HepG2 (cell line): ENCODE measurements around the gene SPSB1. TPM values are rescaled to one million over a fixed set of nuclear protein-coding genes. Genes with fewer than 3 reads are reported as not detected.

Experiments used
- ATAC-seq: fragments of 200-7000 bp; cut with Tn5 transposase; 3 replicates; pipeline ENCODE4 v1.9.1; 2020; ENCODE audit warnings: mild to moderate bottlenecking, moderate library complexity
- BruUV-seq: library from RNA; stranded (reverse); fragments of 400-500 nt; replicated peaks from 2 replicates; lab custom pipeline; 2021; lab: Mats Ljungman, UMichigan
- CTCF ChIA-PET: fragments of 300-600 bp; formaldehyde crosslinking; extraction: SDS; loops from one replicate; lab custom pipeline; 2021; ENCODE audit warnings: low total read pairs, inconsistent platforms, low intra/inter-chr PET ratio; lab: Yijun Ruan, JAX
- POLR2A ChIA-PET: fragments of 350-600 bp; sonication (Branson Sonifier 250); formaldehyde crosslinking; loops from one replicate; lab custom pipeline; 2020; ENCODE audit warnings: antibody characterized with exemption, inconsistent platforms; lab: Yijun Ruan, JAX
- DNase-seq: peaks from one replicate; pipeline ENCODE4 v3.0.0-alpha.2; 2015; ENCODE audit warnings: low spot score
- FAIRE-seq: peaks from 3 replicates; lab custom pipeline; 2011; peaks lifted over from hg19 to GRCh38; lab: Jason Lieb, UNC
- H2AFZ ChIP-seq: one replicate; pipeline ENCODE4 v1.6.1; 2011; ENCODE audit warnings: low read length, inconsistent platforms
- H3K27ac ChIP-seq: fragments of 300-600 bp; 3 replicates; pipeline ENCODE4 v1.8.0; 2011; ENCODE audit warnings: mixed run types, mild to moderate bottlenecking, mixed read lengths, low read length, inconsistent platforms; ENCODE audit not compliant: insufficient read depth; ENCODE audit errors: extremely low read length
- H3K27me3 ChIP-seq, 2 experiments: fragments of 200-600 bp in 1 of 2; 2 replicates in 1 of 2; 3 replicates in 1 of 2; pipeline versions ENCODE4 v1.6.0 to v1.8.0; 2011; ENCODE audit warnings: low read length in 2 of 2, mild to moderate bottlenecking in 2 of 2, moderate library complexity in 2 of 2, inconsistent platforms in 1 of 2; ENCODE audit not compliant: insufficient read depth in 2 of 2, control insufficient read depth in 1 of 2
- H3K36me3 ChIP-seq, 2 experiments: fragments of 200-600 bp in 1 of 2; replicated peaks in 1 of 2; 2 replicates in 1 of 2; 3 replicates in 1 of 2; pipeline versions ENCODE4 v1.5.1 to v1.8.0; 2011; ENCODE audit warnings: low read length in 2 of 2, inconsistent platforms in 1 of 2; ENCODE audit not compliant: insufficient read depth in 2 of 2, control insufficient read depth in 1 of 2
- H3K4me1 ChIP-seq: 2 replicates; pipeline ENCODE4 v1.5.1; 2012; ENCODE audit warnings: low read length, inconsistent platforms; ENCODE audit not compliant: insufficient read depth
- H3K4me2 ChIP-seq: 2 replicates; pipeline ENCODE4 v1.6.0; 2011; ENCODE audit warnings: low read depth, low read length, inconsistent platforms
- H3K4me3 ChIP-seq, 3 experiments: fragments of 200-600 bp in 1 of 3; sonication (generic), shearing (Covaris generic) in 1 of 3; replicated peaks in 1 of 3; 2 replicates each; pipeline ENCODE4 v1.5.1; 2011 to 2016; ENCODE audit warnings: low read length in 3 of 3, inconsistent platforms in 2 of 3, low read depth in 2 of 3, mild to moderate bottlenecking in 2 of 3, control low read depth in 1 of 3, mixed read lengths in 1 of 3; ENCODE audit not compliant: insufficient read depth in 1 of 3
- H3K79me2 ChIP-seq: one replicate; pipeline ENCODE4 v1.6.1; 2011; ENCODE audit warnings: low read length, inconsistent platforms; ENCODE audit not compliant: insufficient read depth
- H3K9ac ChIP-seq: 2 replicates; pipeline ENCODE4 v1.6.0; 2011; ENCODE audit warnings: mild to moderate bottlenecking, low read depth, low read length, inconsistent platforms; ENCODE audit not compliant: insufficient read depth
- H3K9me3 ChIP-seq: 2 replicates; pipeline ENCODE4 v1.5.1; 2012; ENCODE audit warnings: mild to moderate bottlenecking, low read length
- H4K20me1 ChIP-seq: 2 replicates; pipeline ENCODE4 v1.6.0; 2011; ENCODE audit warnings: inconsistent platforms, mild to moderate bottlenecking, low read length, moderate library complexity; ENCODE audit not compliant: insufficient read depth
- SP5 ChIP-seq: IDR thresholded peaks from 2 replicates; pipeline ENCODE4 v1.6.1; 2016; ENCODE audit warnings: low read depth, borderline replicate concordance
- TBX2 ChIP-seq: sonication (generic); formaldehyde crosslinking; IDR thresholded peaks from 2 replicates; pipeline ENCODE4 v1.5.0; 2020; ENCODE audit warnings: missing genetic modification reagents, mild to moderate bottlenecking, borderline replicate concordance
- U2AF1 ChIP-seq: fragments of 200-400 bp; formaldehyde crosslinking; optimal IDR thresholded peaks from 2 replicates; pipeline ENCODE3; 2017; ENCODE audit warnings: mild to moderate bottlenecking, low read depth, low read length
- ZHX1 ChIP-seq: sonication (generic); formaldehyde crosslinking; IDR thresholded peaks from 2 replicates; pipeline ENCODE4 v1.8.1; 2022; ENCODE audit warnings: low read depth, mild to moderate bottlenecking, missing genetic modification reagents
- WGBS: methylation state at CpG from one replicate; pipeline ENCODE4 v1.1.6; 2017; ENCODE audit warnings: low lambda C conversion rate; 5-methylcytosine and 5-hydroxymethylcytosine counted together
- in situ Hi-C: cut with HindIII; loops from 2 replicates; pipeline ENCODE4 v1.10.0; 2017; ENCODE audit warnings: low pct_unique_long_range_greater_than_20kb; ENCODE audit not compliant: extremely low pct_ligation_motif_present
- intact Hi-C: fragments of 100-400 bp; cut with micrococcal nuclease; formaldehyde crosslinking; loops from one replicate; pipeline ENCODE4 v1.10.0; 2022; ENCODE audit not compliant: unreplicated experiment
- polyA plus RNA-seq, 8 experiments: library from polyadenylated mRNA; depleted of rRNA in 3 of 8; stranded (reverse) in 7 of 8; unstranded in 1 of 8; fragments of >200 nt; fragmentation: Illumina TruSeq in 4 of 8; extraction: Trizol in 4 of 8; gene quantifications; 2 replicates each; pipeline versions ENCODE4 v1.2.1 to v1.2.3, GENCODE V29; 2011 to 2016; ENCODE audit warnings: low read depth in 4 of 8, missing spikeins in 1 of 8, mixed read lengths in 1 of 8; ENCODE audit not compliant: insufficient read depth in 1 of 8
- total RNA-seq, 5 experiments: library from RNA; depleted of rRNA; stranded (reverse); fragments of >200 nt; fragmentation: Illumina TruSeq; extraction: Trizol; gene quantifications; 2 replicates each; pipeline ENCODE4 v1.2.3, GENCODE V29; 2016; ENCODE audit warnings: low read depth in 1 of 5
- TF ChIP-seq, protein P1 (sequence below): sonication (generic); formaldehyde crosslinking; conservative IDR thresholded peaks from 2 replicates; pipeline ENCODE4 v1.8.1; 2023; ENCODE audit warnings: missing genetic modification reagents

The SPSB1 gene
- total and polyA plus RNA-seq, 2 of the 13 experiments (the other 11 are each of a cell fraction or from before 2014, with no cell fraction given), result 5.0 to 8.0 TPM

DNA sequence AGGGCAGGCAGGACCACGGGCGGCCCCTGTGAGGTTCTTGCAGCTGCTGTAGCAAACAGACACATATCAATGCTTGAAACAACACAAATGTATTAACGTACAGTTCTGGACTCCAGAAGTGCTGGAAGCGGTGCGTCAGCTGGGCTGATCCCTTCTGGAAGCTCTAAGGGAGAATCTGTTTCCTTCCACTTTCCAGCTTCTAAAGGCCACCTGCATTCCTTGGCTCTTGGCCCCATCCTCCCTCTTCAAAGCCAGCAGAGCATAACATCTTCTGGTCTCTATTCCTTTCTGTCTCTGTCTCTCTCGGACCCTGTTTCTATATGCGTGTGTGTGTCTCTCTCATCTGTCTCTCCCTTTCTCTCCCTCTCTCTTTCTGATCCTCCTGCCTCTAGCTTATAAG lies 102.3 kb downstream of the SPSB1 start:
- Histone ChIP-seq H3K9ac (no peak overlapping the region), H3K36me3 (no peaks in the 10 kb centered on the region), H2AFZ (no peak overlapping the region), H3K27me3 (peaks cover 0 to 58% of the 10 kb centered on the region in 2 experiments; a peak in 4 of 5 replicates), H3K79me2 (no peaks in the 10 kb centered on the region), H3K4me1 (peaks cover 12% of the 10 kb centered on the region), H4K20me1 (no peaks in the 10 kb centered on the region), H3K4me3 (no peak overlapping the region), H3K4me2 (no peak overlapping the region), H3K27ac (no peak overlapping the region), H3K9me3 (peaks cover 6% of the 10 kb centered on the region)
- WGBS, result 76% methylated on average over 4 of the region's 7 CpGs
- FAIRE-seq (no peak), DNase-seq (no peak), ATAC-seq (no peak)
- no TSS peak for BruUV-seq
- in situ Hi-C loops (no loop called here), intact Hi-C loops (no loop called here)
- ChIA-PET POLR2A (no interaction called here), CTCF (no interaction called here)
- TF ChIP-seq U2AF1 (no peak), ZHX1 (CRISPR knock-in tag) (no peak), SP5 (no peak), TBX2 (CRISPR knock-in tag) (no peak)
- TF ChIP-seq, protein P1, sequence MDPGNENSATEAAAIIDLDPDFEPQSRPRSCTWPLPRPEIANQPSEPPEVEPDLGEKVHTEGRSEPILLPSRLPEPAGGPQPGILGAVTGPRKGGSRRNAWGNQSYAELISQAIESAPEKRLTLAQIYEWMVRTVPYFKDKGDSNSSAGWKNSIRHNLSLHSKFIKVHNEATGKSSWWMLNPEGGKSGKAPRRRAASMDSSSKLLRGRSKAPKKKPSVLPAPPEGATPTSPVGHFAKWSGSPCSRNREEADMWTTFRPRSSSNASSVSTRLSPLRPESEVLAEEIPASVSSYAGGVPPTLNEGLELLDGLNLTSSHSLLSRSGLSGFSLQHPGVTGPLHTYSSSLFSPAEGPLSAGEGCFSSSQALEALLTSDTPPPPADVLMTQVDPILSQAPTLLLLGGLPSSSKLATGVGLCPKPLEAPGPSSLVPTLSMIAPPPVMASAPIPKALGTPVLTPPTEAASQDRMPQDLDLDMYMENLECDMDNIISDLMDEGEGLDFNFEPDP (CRISPR knock-in tag), result no peak
